H9 (cell line): ENCODE results near the gene ANXA3. TPM values are rescaled to one million over a fixed set of nuclear protein-coding genes. Genes with fewer than 3 reads are reported as not detected.
"Not testable (repeated sequence)": the region's sequence is repeated elsewhere in the genome, so short reads cannot be mapped to it uniquely, and the experiment has no call there.

Experiments
- DNase-seq: peaks from one replicate; pipeline ENCODE4 v3.0.0-alpha.2; 2017
- H2AFZ ChIP-seq: one replicate; pipeline ENCODE4 v1.6.1; 2013; ENCODE audit warnings: mild to moderate bottlenecking, low read length, control low read depth, moderate library complexity
- H2AK5ac ChIP-seq: 2 replicates; pipeline ENCODE4 v1.6.1; 2013; ENCODE audit warnings: low read length, control low read depth, mixed read lengths; ENCODE audit not compliant: insufficient read length
- H2BK120ac ChIP-seq: one replicate; pipeline ENCODE4 v1.6.1; 2013; ENCODE audit warnings: low read depth, mild to moderate bottlenecking, low read length, control low read depth, inconsistent platforms; ENCODE audit not compliant: poor library complexity, severe bottlenecking
- H2BK12ac ChIP-seq: 2 replicates; pipeline ENCODE4 v1.6.1; 2013; ENCODE audit warnings: low read length, control low read depth, mixed read lengths, low read depth; ENCODE audit not compliant: insufficient read length
- H2BK15ac ChIP-seq: 2 replicates; pipeline ENCODE4 v1.6.1; 2013; ENCODE audit warnings: low read depth, low read length, control low read depth
- H2BK20ac ChIP-seq: one replicate; pipeline ENCODE4 v1.6.1; 2013; ENCODE audit warnings: low read depth, mild to moderate bottlenecking, low read length, control low read depth, inconsistent platforms; ENCODE audit not compliant: poor library complexity, severe bottlenecking
- H2BK5ac ChIP-seq: 2 replicates; pipeline ENCODE4 v1.6.1; 2013; ENCODE audit warnings: low read length, control low read depth, mixed read lengths; ENCODE audit not compliant: insufficient read length
- H3K14ac ChIP-seq: 2 replicates; pipeline ENCODE4 v1.6.1; 2013; ENCODE audit warnings: low read length, control low read depth; ENCODE audit not compliant: insufficient read depth
- H3K18ac ChIP-seq: 2 replicates; pipeline ENCODE4 v1.6.1; 2013; ENCODE audit warnings: low read depth, mild to moderate bottlenecking, mixed read lengths, low read length, control low read depth; ENCODE audit not compliant: insufficient read length
- H3K23ac ChIP-seq: 2 replicates; pipeline ENCODE4 v1.6.1; 2013; ENCODE audit warnings: low read length, control low read depth, mixed read lengths, low read depth; ENCODE audit not compliant: insufficient read length
- H3K23me2 ChIP-seq: 2 replicates; pipeline ENCODE4 v1.6.1; 2013; ENCODE audit warnings: low read depth, mild to moderate bottlenecking, mixed read lengths, low read length, control low read depth; ENCODE audit not compliant: insufficient read length, poor library complexity, severe bottlenecking
- H3K27ac ChIP-seq: 2 replicates; pipeline ENCODE4 v1.5.1; 2013; ENCODE audit warnings: low read length, control low read depth, mixed read lengths, low read depth; ENCODE audit not compliant: insufficient read length
- H3K27me3 ChIP-seq: 2 replicates; pipeline ENCODE4 v1.6.1; 2013; ENCODE audit warnings: low read length, control low read depth, inconsistent platforms; ENCODE audit not compliant: insufficient read depth
- H3K4ac ChIP-seq: 2 replicates; pipeline ENCODE4 v1.6.1; 2013; ENCODE audit warnings: low read depth, mild to moderate bottlenecking, control low read depth, inconsistent platforms, low read length, moderate library complexity
- H3K4me1 ChIP-seq: 2 replicates; pipeline ENCODE4 v1.6.1; 2013; ENCODE audit warnings: low read length, control low read depth, inconsistent platforms; ENCODE audit not compliant: insufficient read depth
- H3K4me2 ChIP-seq: 2 replicates; pipeline ENCODE4 v1.6.1; 2013; ENCODE audit warnings: low read length, control low read depth, mixed read lengths; ENCODE audit not compliant: insufficient read length, insufficient read depth
- H3K56ac ChIP-seq: 2 replicates; pipeline ENCODE4 v1.6.1; 2013; ENCODE audit warnings: low read depth, mild to moderate bottlenecking, mixed read lengths, low read length, control low read depth; ENCODE audit not compliant: insufficient read length
- H3K79me1 ChIP-seq: 2 replicates; pipeline ENCODE4 v1.6.1; 2013; ENCODE audit warnings: low read depth, mild to moderate bottlenecking, moderate library complexity, low read length, control low read depth, inconsistent platforms; ENCODE audit not compliant: insufficient read depth, poor library complexity, severe bottlenecking
- H3K79me2 ChIP-seq: 2 replicates; pipeline ENCODE4 v1.6.1; 2013; ENCODE audit warnings: low read length, control low read depth, inconsistent platforms; ENCODE audit not compliant: insufficient read depth
- H3K9ac ChIP-seq: 2 replicates; pipeline ENCODE4 v1.6.1; 2013; ENCODE audit warnings: low read length, control low read depth, mixed read lengths; ENCODE audit not compliant: insufficient read length; ENCODE audit errors: extremely low read depth
- H3K9me3 ChIP-seq: one replicate; pipeline ENCODE4 v1.6.1; 2013; ENCODE audit warnings: low read depth, low read length, inconsistent platforms; ENCODE audit not compliant: control insufficient read depth
- H3T11ph ChIP-seq: one replicate; pipeline ENCODE4 v1.6.1; 2013; ENCODE audit warnings: mild to moderate bottlenecking, low read length, control low read depth, inconsistent platforms
- H4K20me1 ChIP-seq: one replicate; pipeline ENCODE4 v1.6.1; 2013; ENCODE audit not compliant: control insufficient read depth, insufficient read length, insufficient read depth
- H4K5ac ChIP-seq: 2 replicates; pipeline ENCODE4 v1.6.1; 2013; ENCODE audit warnings: low read depth, mild to moderate bottlenecking, mixed read lengths, low read length, control low read depth; ENCODE audit not compliant: insufficient read length
- H4K8ac ChIP-seq: replicated peaks from 2 replicates; pipeline ENCODE4 v1.6.1; 2013; ENCODE audit warnings: low read length, control low read depth, mixed read lengths, low read depth; ENCODE audit not compliant: insufficient read length
- H4K91ac ChIP-seq: 2 replicates; pipeline ENCODE4 v1.6.1; 2013; ENCODE audit warnings: low read depth, mild to moderate bottlenecking, moderate library complexity, mixed read lengths, low read length, control low read depth; ENCODE audit not compliant: insufficient read length
- H3K27ac Mint-ChIP-seq, 3 experiments: 2 replicates in 2 of 3; 3 replicates in 1 of 3; pipeline ENCODE4 v1.8.0; 2020 to 2021; ENCODE audit warnings: mixed read lengths in 3 of 3, mild to moderate bottlenecking in 1 of 3, moderate library complexity in 1 of 3
- H3K27me3 Mint-ChIP-seq: 2 replicates; pipeline ENCODE4 v1.8.0; 2021; ENCODE audit warnings: low read depth, mild to moderate bottlenecking, moderate library complexity, mixed read lengths
- H3K36me3 Mint-ChIP-seq, 3 experiments: 2 replicates in 2 of 3; 3 replicates in 1 of 3; pipeline ENCODE4 v1.8.0; 2020 to 2021; ENCODE audit warnings: low read depth in 3 of 3, mixed read lengths in 3 of 3; ENCODE audit not compliant: insufficient read depth in 1 of 3
- H3K4me1 Mint-ChIP-seq, 2 experiments: 2 replicates each; pipeline ENCODE4 v1.8.0; 2020; ENCODE audit warnings: mixed read lengths in 2 of 2
- H3K4me3 Mint-ChIP-seq, 2 experiments: 2 replicates in 1 of 2; 3 replicates in 1 of 2; pipeline ENCODE4 v1.8.0; 2020 to 2021; ENCODE audit warnings: mild to moderate bottlenecking in 2 of 2, mixed read lengths in 2 of 2, moderate library complexity in 1 of 2
- H3K9me3 Mint-ChIP-seq, 2 experiments: 2 replicates in 1 of 2; 3 replicates in 1 of 2; pipeline ENCODE4 v1.8.0; 2020; ENCODE audit warnings: mild to moderate bottlenecking in 2 of 2, mixed read lengths in 2 of 2, moderate library complexity in 1 of 2
- WGBS: extraction: QIAGEN DNeasy Blood & Tissue Kit; methylation state at CpG from one replicate; pipeline ENCODE4 v1.1.7; 2013; ENCODE audit warnings: missing lambda C conversion rate, low lambda C conversion rate, mixed read lengths; ENCODE audit not compliant: insufficient read length; ENCODE audit errors: extremely low coverage; 5-methylcytosine and 5-hydroxymethylcytosine counted together
- total RNA-seq: library from RNA; stranded (reverse); gene quantifications from 2 replicates; pipeline ENCODE4 v1.2.1, GENCODE V29; 2021

Gene ANXA3
- total RNA-seq, 1 experiment from 2014 or later, result 20.6 TPM

DNA sequence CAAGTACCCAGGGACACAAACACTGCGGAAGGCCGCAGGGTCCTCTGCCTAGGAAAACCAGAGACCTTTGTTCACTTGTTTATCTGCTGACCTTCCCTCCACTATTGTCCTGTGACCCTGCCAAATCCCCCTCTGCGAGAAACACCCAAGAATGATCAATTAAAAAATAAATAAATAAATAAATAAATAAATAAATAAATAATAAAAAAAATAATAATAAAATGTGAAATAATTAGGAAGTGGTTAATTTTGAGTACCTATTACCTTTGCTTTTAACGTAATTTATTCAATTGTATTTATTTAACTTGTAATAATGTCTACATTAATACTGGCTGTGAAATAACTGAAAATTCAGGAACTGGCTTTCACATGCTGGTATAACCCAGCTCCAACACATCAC, 2.7 kb upstream of the ANXA3 start:
- not testable (repeated sequence) for H4K91ac ChIP-seq, H3K9me3 ChIP-seq, H2BK20ac ChIP-seq, H3K18ac ChIP-seq, H4K20me1 ChIP-seq, H3K4me1 ChIP-seq, H3K27ac Mint-ChIP-seq, H2BK12ac ChIP-seq, H2BK15ac ChIP-seq, H2AK5ac ChIP-seq, H3K4ac ChIP-seq, H3K14ac ChIP-seq, DNase-seq, H3K9ac ChIP-seq, H2AFZ ChIP-seq, H4K5ac ChIP-seq, H3K4me2 ChIP-seq, H2BK120ac ChIP-seq, H3K4me3 Mint-ChIP-seq, H3K23me2 ChIP-seq, H3K23ac ChIP-seq, H3K27ac ChIP-seq, H3K79me2 ChIP-seq, H3K79me1 ChIP-seq, H3K56ac ChIP-seq, H4K8ac ChIP-seq, H3K36me3 Mint-ChIP-seq, H3K27me3 ChIP-seq, H2BK5ac ChIP-seq, H3T11ph ChIP-seq
- H3K4me1 Mint-ChIP-seq, result peaks cover 30 to 34% of the 10 kb centered on the region in 2 experiments
- peaks cover 34% of the 10 kb centered on the region for H3K27me3 Mint-ChIP-seq
- H3K9me3 Mint-ChIP-seq, result peaks cover 6 to 12% of the 10 kb centered on the region in 2 experiments; a peak in 3 of 5 replicates
- WGBS, result no CpG with 5 or more reads among the region's 4 CpGs
